Stromal cell of bone marrow (primary cell): ENCODE measurements around the gene TENM3.

ENCODE experiments used
- DNase-seq: peaks from one replicate; pipeline ENCODE4 v3.0.0-alpha.2; 2012; ENCODE audit warnings: low read depth

TENM3 gene

DNA sequence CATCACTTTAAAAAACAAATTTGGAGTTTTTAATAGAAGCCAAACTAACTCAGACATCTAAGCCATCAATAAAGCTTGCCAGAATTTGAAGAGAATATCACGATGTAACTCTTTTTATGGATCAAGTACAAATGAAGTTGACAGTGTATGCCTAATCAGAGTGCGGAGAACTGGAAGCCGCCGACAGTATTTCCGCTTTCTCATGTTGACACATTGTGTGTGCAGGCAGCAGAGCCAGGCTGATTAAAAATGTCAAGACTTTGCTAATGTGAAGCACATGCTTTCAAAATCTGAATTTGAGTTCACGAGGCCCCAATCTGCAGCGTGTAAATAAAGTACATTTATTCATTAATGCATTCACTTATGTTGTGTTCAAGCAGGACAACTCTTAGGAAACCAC is 161.2 kb downstream of the TENM3 start:
- DNase-seq = no peak

DNA sequence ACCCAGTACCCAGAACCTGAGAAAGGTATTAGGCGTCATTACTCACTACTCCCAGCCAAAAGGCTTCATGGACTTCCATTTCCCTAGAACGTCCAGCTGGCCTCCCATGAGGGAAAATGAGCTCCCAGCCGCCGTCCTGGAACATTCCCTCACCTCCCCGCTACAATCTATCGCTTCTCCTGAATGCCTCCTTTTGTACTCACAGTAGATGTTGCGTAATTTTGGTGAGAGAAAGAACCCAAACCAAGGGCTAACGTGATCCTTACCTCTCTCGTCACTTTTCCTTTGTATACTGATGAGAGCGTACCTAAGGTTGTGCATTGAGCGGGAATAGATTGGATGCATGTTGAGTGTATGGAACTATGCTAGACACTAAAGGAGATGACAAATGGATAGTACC is 161.9 kb downstream of the TENM3 start:
- DNase-seq = no peak

DNA sequence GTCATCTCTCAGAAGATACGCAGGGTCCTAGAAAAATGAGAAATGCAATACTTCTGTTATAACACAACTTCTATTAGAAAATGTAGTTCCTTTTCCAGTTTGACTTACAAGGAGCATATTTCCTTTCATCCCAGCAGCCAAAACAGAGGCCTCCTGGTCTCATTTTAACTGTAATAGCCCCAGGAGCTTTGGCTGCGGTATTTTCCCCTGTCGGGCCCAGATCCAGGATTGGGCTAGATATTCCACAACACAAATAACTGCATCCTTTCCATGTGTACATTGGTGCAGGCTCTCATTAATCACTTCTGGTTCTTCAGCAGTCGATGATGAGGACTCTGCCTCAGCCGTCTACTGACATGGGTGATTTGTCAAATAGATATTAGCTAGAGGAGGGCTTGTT is 166.1 kb downstream of the TENM3 start:
- no peak for DNase-seq

- DNase-seq = no peak
Measured at GRCh38 chr4:182411391-182411790, 168.2 kb downstream of the TENM3 start.

GRCh38 chr4:182413550-182413949 is 170.3 kb downstream of the TENM3 start:
- no peak for DNase-seq

- no peak for DNase-seq
Measured at GRCh38 chr4:182415116-182415515, 171.9 kb downstream of the TENM3 start.

- DNase-seq = no peak
Measured at GRCh38 chr4:182416067-182416466, 172.9 kb downstream of the TENM3 start.

- no peak for DNase-seq
Measured at GRCh38 chr4:182418054-182418734, 175.0 kb downstream of the TENM3 start.

- DNase-seq = no peak
Measured at GRCh38 chr4:182420189-182420588, 177.0 kb downstream of the TENM3 start.

GRCh38 chr4:182421753-182422152 is 178.6 kb downstream of the TENM3 start:
- DNase-seq = no peak

- DNase-seq = no peak
Measured at GRCh38 chr4:182425302-182425701, 182.1 kb downstream of the TENM3 start.

DNA sequence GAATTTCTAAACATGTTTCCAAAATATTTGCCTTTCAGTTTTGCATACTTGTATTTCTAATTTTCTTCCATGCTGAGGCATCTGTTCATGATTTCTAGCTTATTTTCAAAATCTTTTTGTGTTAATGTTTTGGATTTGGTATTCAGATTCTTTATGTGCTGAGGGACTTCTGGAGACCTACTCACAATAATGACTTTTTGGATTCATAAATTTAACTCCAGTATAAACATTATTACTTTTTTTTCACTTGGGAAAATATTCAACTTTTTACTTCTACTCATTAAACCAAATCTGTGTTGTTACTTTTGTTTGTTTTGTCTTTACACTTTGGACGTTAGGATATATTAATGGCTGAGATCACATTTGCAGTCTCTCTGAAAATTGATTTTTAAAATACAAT is 183.7 kb downstream of the TENM3 start:
- no peak for DNase-seq

DNA sequence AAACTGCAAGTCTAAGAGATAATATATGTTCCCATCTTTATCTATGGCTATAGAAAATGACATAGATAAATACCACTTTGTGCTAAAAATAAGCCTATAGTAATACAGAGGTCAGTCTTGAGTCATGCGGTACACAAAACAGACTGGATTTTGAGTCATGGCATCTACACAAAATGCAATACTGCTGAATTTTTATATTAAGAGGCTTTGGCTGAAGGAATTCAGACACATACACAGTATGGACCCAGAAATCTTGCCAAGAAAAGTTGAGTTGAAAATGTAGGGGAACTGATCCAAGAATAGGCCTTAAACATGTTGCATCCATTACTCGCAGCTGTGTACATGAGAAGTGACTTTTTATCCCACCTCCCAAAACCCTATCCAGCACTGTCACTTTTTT is 184.4 kb downstream of the TENM3 start:
- DNase-seq = no peak

GRCh38 chr4:182429896-182430295 is 186.7 kb downstream of the TENM3 start:
- no peak for DNase-seq

DNA sequence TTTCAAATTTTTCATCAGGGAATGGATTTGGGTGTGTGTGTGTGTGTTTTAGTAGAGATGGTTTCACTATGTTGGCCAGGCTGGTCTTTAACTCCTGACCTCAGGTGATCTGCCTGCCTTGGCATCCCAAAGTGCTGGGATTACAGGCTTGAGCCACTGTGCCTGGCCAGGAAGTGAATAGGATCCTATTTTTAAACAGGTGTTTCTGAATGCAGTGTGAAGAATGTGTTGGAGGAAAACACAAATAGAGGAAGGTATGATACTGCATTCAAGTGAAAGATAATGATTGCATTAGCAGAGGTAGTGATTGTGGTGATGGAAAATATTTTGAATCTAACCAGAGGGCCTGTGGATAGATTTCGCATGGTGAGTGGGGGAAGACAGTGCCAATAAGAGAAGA is 189.6 kb downstream of the TENM3 start:
- no peak for DNase-seq

DNA sequence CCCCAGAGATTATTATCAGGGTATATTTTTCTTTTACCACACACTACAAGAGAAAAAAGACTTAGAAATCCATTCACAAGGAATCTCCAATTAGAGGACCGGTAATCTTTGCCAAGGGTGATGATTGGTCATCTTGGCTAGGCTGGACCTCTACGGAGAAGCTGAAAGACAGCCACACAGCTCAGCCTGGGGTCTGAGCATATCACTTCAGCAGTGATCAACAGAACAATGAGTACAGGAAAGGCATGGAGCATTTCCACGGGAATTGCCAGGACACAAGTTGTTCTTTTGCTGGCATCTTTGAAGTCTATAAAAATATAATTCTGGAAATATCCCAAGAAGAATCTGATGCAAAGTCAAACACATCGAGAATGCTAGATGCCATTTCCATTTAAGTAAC is 191.5 kb downstream of the TENM3 start:
- DNase-seq = no peak

DNA sequence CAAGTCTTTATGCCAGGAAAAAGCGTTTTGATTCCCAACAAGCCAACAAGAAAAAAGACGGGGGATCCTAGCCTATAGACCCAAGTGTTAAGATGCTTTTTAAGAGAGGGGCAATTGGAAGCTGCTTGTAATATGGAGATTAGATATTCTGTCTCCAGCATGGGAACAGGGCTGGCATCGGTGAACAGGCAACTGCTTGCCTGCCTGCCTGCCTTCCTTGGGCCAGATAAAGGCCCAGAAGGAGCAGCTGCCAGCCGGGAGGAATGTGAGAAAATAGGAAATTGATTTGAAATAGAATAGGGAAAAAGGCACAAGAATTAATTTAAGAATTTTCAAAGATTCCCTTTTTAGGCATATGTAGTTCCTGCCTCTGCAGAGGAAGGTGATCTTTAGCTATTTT is 192.2 kb downstream of the TENM3 start:
- DNase-seq = no peak

GRCh38 chr4:182443070-182443469 is 199.9 kb downstream of the TENM3 start:
- no peak for DNase-seq

GRCh38 chr4:182447767-182448280 is 204.6 kb downstream of the TENM3 start:
- DNase-seq = no peak

GRCh38 chr4:182448281-182449151 is 205.3 kb downstream of the TENM3 start:
- peak; percentile 70 for DNase-seq

GRCh38 chr4:182449186-182449929 is 206.2 kb downstream of the TENM3 start:
- no peak for DNase-seq

DNA sequence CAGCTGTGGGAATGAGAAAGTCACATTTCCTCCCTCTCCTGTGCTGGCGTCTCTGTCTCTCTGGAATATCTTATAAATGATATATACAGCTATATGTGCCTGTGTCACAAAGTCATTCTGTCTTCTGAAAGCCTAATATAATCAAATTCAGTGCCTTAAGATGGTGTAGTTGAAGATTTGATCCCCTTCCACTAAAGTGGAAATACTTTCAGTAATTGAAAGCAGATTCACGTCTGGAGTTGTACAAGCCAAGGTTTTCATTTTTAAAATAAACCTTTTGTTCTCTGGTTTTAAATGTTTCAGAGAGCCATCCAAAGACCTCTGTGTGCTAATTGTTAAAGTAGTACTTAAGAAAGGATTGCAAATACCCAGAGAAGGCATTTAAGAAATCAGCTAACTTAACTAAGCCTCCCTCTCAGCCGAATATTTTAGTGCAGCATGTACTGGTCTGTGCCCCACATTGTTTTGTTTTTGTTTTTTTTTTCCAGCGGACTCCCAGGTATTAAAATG is 206.8 kb downstream of the TENM3 start:
- DNase-seq = no peak
